SK-N-SH (cell line): ENCODE measurements around the gene PLVAP.

ENCODE experiments used
- CHD2 ChIP-seq: fragments of 150-350 bp; IDR thresholded peaks from 2 replicates; pipeline ENCODE4 v1.6.1; 2018; ENCODE audit warnings: low read length; ENCODE audit not compliant: partially characterized antibody
- EZH2phosphoT487 ChIP-seq: fragments of 200-600 bp; sonication (generic); IDR thresholded peaks from 2 replicates; pipeline ENCODE4 v1.6.1; 2017; ENCODE audit warnings: low read depth, mixed run types, mild to moderate bottlenecking, antibody characterized with exemption, moderate library complexity, borderline replicate concordance
- JUND ChIP-seq: IDR thresholded peaks from 2 replicates; pipeline ENCODE4 v1.4.0; 2012
- MXI1 ChIP-seq: IDR thresholded peaks from 2 replicates; pipeline ENCODE4 v1.6.1; 2012; ENCODE audit warnings: mild to moderate bottlenecking, low read depth, low read length, improper control_type of control experiment
- RAD21 ChIP-seq: IDR thresholded peaks from 2 replicates; pipeline ENCODE4 v1.6.1; 2012; ENCODE audit warnings: mild to moderate bottlenecking, low read length
- RCOR1 ChIP-seq: fragments of 150-350 bp; IDR thresholded peaks from 2 replicates; pipeline ENCODE4 v1.6.1; 2017; ENCODE audit warnings: antibody characterized with exemption, low read length
- RFX5 ChIP-seq: IDR thresholded peaks from 2 replicates; pipeline ENCODE4 v1.6.1; 2012; ENCODE audit warnings: mild to moderate bottlenecking, improper control_type of control experiment, low read length
- SIN3A ChIP-seq: IDR thresholded peaks from 2 replicates; pipeline ENCODE4 v1.6.1; 2012; ENCODE audit warnings: low read depth, mild to moderate bottlenecking, low read length, moderate library complexity, borderline replicate concordance
- SMC3 ChIP-seq: IDR thresholded peaks from 2 replicates; pipeline ENCODE4 v1.6.1; 2012; ENCODE audit warnings: low read depth, low read length, improper control_type of control experiment
- TAF1 ChIP-seq: IDR thresholded peaks from 2 replicates; pipeline ENCODE4 v1.6.1; 2012; ENCODE audit warnings: low read depth, mild to moderate bottlenecking, low read length, moderate library complexity, borderline replicate concordance
- TF ChIP-seq, protein P1 (sequence below): IDR thresholded peaks from 2 replicates; pipeline ENCODE4 v1.4.0; 2012; ENCODE audit warnings: low read depth, borderline replicate concordance
- TF ChIP-seq, protein P2 (sequence below): fragments of 200-600 bp; sonication (generic); IDR thresholded peaks from 2 replicates; pipeline ENCODE4 v1.6.1; 2017; ENCODE audit warnings: antibody characterized with exemption, mild to moderate bottlenecking, moderate library complexity
- TF ChIP-seq, protein P3 (sequence below): IDR thresholded peaks from 2 replicates; pipeline ENCODE4 v1.4.0; 2012; ENCODE audit warnings: low read depth, borderline replicate concordance
- TF ChIP-seq, protein P4 (sequence below): IDR thresholded peaks from 2 replicates; pipeline ENCODE4 v1.6.1; 2012; ENCODE audit warnings: mild to moderate bottlenecking, low read depth, low read length, moderate library complexity

DNA sequence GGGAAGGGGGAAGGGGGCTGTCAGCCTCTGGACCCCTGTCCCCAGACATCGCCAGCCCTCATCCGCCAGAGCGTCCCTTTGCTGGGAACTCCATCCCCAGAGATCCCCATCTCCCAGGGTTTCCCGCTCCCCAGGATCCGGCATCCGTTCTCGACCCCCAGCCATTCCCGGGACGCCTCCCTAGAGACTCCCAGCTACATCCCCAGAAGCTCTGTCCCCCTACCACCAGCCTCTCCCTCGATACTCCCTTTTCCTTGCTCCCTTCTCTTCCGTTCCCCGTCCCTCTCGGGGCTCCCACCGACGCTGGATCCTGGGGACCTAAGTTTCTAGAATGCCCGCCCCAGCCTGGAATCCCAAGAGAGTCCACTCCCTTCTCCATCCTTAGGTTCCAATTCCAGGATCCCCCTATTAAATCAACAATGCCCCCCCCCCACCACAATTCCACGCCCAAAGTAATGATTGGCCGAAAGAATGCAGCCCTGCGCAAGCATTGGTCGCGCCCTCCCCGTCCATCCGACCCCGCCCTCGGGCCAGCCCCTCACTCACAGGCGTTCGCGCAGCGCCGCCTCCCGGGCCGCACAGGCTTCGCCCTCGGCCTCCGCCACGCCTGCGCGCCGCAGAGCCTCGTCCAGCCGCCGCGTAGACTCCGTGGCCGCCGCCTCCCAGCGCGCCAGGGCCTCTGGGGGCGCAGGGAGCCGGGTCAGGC lies 13.7 kb upstream of the PLVAP start:
- TF ChIP-seq, protein P1, sequence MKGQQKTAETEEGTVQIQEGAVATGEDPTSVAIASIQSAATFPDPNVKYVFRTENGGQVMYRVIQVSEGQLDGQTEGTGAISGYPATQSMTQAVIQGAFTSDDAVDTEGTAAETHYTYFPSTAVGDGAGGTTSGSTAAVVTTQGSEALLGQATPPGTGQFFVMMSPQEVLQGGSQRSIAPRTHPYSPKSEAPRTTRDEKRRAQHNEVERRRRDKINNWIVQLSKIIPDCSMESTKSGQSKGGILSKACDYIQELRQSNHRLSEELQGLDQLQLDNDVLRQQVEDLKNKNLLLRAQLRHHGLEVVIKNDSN = no peak
- TF ChIP-seq CHD2 (no peak), RAD21 (peak; percentile 56), SIN3A (no peak), SMC3 (peak; percentile 42), RFX5 (peak; percentile 80), TAF1 (no peak), MXI1 (no peak; the same call in 1 of the 2 replicates), EZH2phosphoT487 (no peak), JUND (no peak), RCOR1 (no peak)
- TF ChIP-seq, protein P2, sequence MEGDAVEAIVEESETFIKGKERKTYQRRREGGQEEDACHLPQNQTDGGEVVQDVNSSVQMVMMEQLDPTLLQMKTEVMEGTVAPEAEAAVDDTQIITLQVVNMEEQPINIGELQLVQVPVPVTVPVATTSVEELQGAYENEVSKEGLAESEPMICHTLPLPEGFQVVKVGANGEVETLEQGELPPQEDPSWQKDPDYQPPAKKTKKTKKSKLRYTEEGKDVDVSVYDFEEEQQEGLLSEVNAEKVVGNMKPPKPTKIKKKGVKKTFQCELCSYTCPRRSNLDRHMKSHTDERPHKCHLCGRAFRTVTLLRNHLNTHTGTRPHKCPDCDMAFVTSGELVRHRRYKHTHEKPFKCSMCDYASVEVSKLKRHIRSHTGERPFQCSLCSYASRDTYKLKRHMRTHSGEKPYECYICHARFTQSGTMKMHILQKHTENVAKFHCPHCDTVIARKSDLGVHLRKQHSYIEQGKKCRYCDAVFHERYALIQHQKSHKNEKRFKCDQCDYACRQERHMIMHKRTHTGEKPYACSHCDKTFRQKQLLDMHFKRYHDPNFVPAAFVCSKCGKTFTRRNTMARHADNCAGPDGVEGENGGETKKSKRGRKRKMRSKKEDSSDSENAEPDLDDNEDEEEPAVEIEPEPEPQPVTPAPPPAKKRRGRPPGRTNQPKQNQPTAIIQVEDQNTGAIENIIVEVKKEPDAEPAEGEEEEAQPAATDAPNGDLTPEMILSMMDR = peak; percentile 62
- TF ChIP-seq, protein P3, sequence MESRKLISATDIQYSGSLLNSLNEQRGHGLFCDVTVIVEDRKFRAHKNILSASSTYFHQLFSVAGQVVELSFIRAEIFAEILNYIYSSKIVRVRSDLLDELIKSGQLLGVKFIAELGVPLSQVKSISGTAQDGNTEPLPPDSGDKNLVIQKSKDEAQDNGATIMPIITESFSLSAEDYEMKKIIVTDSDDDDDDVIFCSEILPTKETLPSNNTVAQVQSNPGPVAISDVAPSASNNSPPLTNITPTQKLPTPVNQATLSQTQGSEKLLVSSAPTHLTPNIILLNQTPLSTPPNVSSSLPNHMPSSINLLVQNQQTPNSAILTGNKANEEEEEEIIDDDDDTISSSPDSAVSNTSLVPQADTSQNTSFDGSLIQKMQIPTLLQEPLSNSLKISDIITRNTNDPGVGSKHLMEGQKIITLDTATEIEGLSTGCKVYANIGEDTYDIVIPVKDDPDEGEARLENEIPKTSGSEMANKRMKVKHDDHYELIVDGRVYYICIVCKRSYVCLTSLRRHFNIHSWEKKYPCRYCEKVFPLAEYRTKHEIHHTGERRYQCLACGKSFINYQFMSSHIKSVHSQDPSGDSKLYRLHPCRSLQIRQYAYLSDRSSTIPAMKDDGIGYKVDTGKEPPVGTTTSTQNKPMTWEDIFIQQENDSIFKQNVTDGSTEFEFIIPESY = no peak
- TF ChIP-seq, protein P4, sequence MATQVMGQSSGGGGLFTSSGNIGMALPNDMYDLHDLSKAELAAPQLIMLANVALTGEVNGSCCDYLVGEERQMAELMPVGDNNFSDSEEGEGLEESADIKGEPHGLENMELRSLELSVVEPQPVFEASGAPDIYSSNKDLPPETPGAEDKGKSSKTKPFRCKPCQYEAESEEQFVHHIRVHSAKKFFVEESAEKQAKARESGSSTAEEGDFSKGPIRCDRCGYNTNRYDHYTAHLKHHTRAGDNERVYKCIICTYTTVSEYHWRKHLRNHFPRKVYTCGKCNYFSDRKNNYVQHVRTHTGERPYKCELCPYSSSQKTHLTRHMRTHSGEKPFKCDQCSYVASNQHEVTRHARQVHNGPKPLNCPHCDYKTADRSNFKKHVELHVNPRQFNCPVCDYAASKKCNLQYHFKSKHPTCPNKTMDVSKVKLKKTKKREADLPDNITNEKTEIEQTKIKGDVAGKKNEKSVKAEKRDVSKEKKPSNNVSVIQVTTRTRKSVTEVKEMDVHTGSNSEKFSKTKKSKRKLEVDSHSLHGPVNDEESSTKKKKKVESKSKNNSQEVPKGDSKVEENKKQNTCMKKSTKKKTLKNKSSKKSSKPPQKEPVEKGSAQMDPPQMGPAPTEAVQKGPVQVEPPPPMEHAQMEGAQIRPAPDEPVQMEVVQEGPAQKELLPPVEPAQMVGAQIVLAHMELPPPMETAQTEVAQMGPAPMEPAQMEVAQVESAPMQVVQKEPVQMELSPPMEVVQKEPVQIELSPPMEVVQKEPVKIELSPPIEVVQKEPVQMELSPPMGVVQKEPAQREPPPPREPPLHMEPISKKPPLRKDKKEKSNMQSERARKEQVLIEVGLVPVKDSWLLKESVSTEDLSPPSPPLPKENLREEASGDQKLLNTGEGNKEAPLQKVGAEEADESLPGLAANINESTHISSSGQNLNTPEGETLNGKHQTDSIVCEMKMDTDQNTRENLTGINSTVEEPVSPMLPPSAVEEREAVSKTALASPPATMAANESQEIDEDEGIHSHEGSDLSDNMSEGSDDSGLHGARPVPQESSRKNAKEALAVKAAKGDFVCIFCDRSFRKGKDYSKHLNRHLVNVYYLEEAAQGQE = no peak
